ENCODE results near the gene MRPL11. TPM values are rescaled to one million over a fixed set of nuclear protein-coding genes. Genes with fewer than 3 reads are reported as not detected.

Gene MRPL11
- total and polyA plus RNA-seq, 2 donors (not counting 1 experiment from before 2014, with no cell fraction given), result 25.5 to 26.7 TPM

- peaks cover 58% of the 10 kb centered on the region for H3K27me3 Mint-ChIP-seq
- peaks cover 0 to 59% (median 21%) of the 10 kb centered on the region in 4 experiments for H3K27me3 ChIP-seq (replicated peaks in 1 of 4; ENCODE audit: control extremely low read depth in 1 of 4, control insufficient read depth in 3 of 4, insufficient read depth in 4 of 4, low read length in 3 of 4)
- CTCF ChIA-PET, result interaction anchor here (0.7 to 7.8 kb wide), 9 partner anchors 11 to 270 kb away, joined by 3 to 92 read pairs (median 4); partner anchors contain the start of genes DPP3, MRPL11 and RBM4B
Measured at GRCh38 chr11:66410191-66410590, 28.5 kb downstream of the MRPL11 start.

More at GRCh38 chr11:66410191-66410590, 28.5 kb downstream of the MRPL11 start:
- Histone ChIP-seq H3K36me3 (replicated peaks in 1 of 2; ENCODE audit: control extremely low read depth in 1 of 2, control insufficient read depth in 1 of 2, extremely low read depth in 1 of 2, insufficient read depth in 2 of 2, low read length in 1 of 2) (no peaks in the 10 kb centered on the region), H3K4me1 (ENCODE audit: control insufficient read depth in 2 of 2, insufficient read depth in 2 of 2, low read length in 2 of 2) (peaks cover 5 to 6% of the 10 kb centered on the region in 2 donors), H3K27ac (ENCODE audit: low read length in 2 of 2) (no peak overlapping the region), H3K9ac (ENCODE audit: low read length) (no peak overlapping the region), H2AFZ (ENCODE audit: insufficient read depth, low read depth, low read length, poor library complexity, severe bottlenecking) (no peak overlapping the region), H3K9me3 (ENCODE audit: control extremely low read depth in 1 of 3, control insufficient read depth in 2 of 3, insufficient read depth in 1 of 3, low read length in 2 of 3) (no peaks in the 10 kb centered on the region), H3K4me3 (ENCODE audit: control extremely low read depth in 1 of 5, extremely low read depth in 1 of 5, insufficient read depth in 1 of 5, low read depth in 2 of 5, low read length in 4 of 5) (no peak overlapping the region), H3K4me2 (replicated peaks; ENCODE audit: low read depth, low read length, poor library complexity, severe bottlenecking) (no peak overlapping the region), H4K20me1 (ENCODE audit: control insufficient read depth, insufficient read depth, low read length, poor library complexity, severe bottlenecking) (no peaks in the 10 kb centered on the region), H3K79me2 (ENCODE audit: control insufficient read depth, insufficient read depth, low read length) (no peaks in the 10 kb centered on the region)
- H3K4me1 Mint-ChIP-seq, result peaks cover 4% of the 10 kb centered on the region
- 81% methylated on average over 12 of the region's 12 CpGs for WGBS (ENCODE audit: insufficient coverage)
- DNase-seq (no peak), ATAC-seq (ENCODE audit: low read depth) (no peak)
- H3K27ac Mint-ChIP-seq, result no peak overlapping the region
- POLR2A ChIA-PET, result no interaction called here
- TF ChIP-seq CTCF (IDR thresholded peaks at IDR 0.05), result no peak
- no peak for TF ChIP-seq EZH2 (IDR thresholded peaks at IDR 0.05; ENCODE audit: borderline replicate concordance, insufficient read depth, low read depth, low read length, poor library complexity, severe bottlenecking)
- no peak overlapping the region for H3K4me3 Mint-ChIP-seq
- intact Hi-C loops (cut with micrococcal nuclease), result no loop called here
- no peaks in the 10 kb centered on the region for H3K9me3 Mint-ChIP-seq (ENCODE audit: insufficient read depth)
